NB4 (cell line): ENCODE results near the gene KSR2.

Source experiments
- DNase-seq: peaks from one replicate; pipeline ENCODE4 v3.0.0; 2010; ENCODE audit warnings: low read depth
- H3K4me3 ChIP-seq: one replicate; pipeline ENCODE4 v1.5.1; 2011; ENCODE audit warnings: mild to moderate bottlenecking, low read depth, low read length, moderate library complexity
- MYC ChIP-seq: IDR thresholded peaks from 2 replicates; pipeline ENCODE4 v1.6.1; 2011; ENCODE audit warnings: low read depth, low read length
- POLR2A ChIP-seq: IDR thresholded peaks from 2 replicates; pipeline ENCODE4 v1.6.1; 2011; ENCODE audit warnings: mild to moderate bottlenecking; ENCODE audit not compliant: insufficient read length; ENCODE audit errors: extremely low read depth
- TF ChIP-seq, protein P1 (sequence below): IDR thresholded peaks from 2 replicates; pipeline ENCODE4 v1.6.1; 2011; ENCODE audit warnings: low read depth, low read length
- TF ChIP-seq, protein P2 (sequence below): IDR thresholded peaks from one replicate; pipeline ENCODE4 v1.5.1; 2012; ENCODE audit warnings: low read depth, low read length

Gene KSR2

DNA sequence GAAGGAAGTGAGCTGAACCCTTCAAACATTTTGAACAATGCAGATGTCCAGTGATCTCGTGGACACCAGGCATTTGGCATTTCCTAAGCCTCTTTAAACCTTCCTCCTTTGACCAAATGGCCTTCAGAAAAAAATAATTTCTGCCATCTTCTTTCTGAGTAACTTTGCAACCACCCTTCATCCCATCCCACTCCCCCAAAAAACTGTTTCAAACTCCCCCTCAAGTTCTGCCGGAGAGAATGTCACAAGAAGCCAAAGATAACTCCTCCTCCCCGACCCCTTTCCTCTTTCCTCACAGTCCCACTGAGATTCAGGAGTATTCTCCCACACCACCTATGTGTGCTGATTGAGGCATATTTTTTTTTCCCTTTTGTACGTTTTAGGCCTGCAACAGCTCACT is 1.7 kb downstream of the KSR2 start:
- TF ChIP-seq, protein P1, sequence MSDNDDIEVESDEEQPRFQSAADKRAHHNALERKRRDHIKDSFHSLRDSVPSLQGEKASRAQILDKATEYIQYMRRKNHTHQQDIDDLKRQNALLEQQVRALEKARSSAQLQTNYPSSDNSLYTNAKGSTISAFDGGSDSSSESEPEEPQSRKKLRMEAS = no peak
- no peak for TF ChIP-seq MYC
- TF ChIP-seq, protein P2, sequence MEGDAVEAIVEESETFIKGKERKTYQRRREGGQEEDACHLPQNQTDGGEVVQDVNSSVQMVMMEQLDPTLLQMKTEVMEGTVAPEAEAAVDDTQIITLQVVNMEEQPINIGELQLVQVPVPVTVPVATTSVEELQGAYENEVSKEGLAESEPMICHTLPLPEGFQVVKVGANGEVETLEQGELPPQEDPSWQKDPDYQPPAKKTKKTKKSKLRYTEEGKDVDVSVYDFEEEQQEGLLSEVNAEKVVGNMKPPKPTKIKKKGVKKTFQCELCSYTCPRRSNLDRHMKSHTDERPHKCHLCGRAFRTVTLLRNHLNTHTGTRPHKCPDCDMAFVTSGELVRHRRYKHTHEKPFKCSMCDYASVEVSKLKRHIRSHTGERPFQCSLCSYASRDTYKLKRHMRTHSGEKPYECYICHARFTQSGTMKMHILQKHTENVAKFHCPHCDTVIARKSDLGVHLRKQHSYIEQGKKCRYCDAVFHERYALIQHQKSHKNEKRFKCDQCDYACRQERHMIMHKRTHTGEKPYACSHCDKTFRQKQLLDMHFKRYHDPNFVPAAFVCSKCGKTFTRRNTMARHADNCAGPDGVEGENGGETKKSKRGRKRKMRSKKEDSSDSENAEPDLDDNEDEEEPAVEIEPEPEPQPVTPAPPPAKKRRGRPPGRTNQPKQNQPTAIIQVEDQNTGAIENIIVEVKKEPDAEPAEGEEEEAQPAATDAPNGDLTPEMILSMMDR = no peak
- no peak for TF ChIP-seq POLR2A
- DNase-seq = no peak
- H3K4me3 ChIP-seq = no peak overlapping the region

DNA sequence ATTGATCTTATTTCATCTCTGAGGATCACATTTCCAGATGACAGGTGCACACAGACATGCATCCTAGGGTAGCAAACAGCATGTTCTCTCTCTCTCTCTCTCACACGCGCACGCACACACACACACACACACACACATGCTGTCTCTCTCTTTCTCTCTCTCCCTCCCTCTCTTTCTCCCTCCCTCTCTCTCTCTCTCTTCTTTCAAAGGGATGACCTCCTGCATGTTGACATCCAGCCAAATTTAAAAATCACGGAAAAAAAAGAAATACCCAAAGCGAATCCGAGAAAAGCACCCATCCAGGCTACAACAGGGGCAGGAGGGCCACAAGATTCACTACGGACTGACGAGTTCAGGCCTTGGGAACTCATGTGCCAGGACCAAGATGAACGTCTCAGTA is 2.3 kb downstream of the KSR2 start:
- no peak overlapping the region for H3K4me3 ChIP-seq
- TF ChIP-seq, protein P2 = no peak
- TF ChIP-seq MYC = no peak
- no peak for TF ChIP-seq POLR2A
- TF ChIP-seq, protein P1 = no peak
- DNase-seq = no peak

DNA sequence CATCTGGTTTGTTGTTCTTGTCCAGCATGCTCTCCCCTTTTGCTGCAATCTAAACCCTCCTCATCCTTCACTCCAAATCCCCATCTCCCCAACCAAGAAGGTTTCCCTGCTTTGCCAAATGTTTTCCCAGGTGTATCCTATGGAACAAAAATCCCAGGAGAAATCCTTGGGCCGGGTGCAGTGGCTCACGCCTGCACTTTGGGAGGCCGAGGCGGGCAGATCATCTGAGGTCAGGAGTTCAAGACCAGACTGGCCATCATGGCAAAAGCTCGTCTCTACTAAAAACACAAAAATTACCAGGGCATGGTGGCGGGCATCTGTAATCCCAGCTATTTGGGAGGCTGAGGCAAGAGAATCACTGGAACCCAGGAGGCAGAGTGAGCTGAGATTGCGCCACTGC is 5.0 kb downstream of the KSR2 start:
- DNase-seq = no peak
- no peak for TF ChIP-seq POLR2A
- no peak overlapping the region for H3K4me3 ChIP-seq

DNA sequence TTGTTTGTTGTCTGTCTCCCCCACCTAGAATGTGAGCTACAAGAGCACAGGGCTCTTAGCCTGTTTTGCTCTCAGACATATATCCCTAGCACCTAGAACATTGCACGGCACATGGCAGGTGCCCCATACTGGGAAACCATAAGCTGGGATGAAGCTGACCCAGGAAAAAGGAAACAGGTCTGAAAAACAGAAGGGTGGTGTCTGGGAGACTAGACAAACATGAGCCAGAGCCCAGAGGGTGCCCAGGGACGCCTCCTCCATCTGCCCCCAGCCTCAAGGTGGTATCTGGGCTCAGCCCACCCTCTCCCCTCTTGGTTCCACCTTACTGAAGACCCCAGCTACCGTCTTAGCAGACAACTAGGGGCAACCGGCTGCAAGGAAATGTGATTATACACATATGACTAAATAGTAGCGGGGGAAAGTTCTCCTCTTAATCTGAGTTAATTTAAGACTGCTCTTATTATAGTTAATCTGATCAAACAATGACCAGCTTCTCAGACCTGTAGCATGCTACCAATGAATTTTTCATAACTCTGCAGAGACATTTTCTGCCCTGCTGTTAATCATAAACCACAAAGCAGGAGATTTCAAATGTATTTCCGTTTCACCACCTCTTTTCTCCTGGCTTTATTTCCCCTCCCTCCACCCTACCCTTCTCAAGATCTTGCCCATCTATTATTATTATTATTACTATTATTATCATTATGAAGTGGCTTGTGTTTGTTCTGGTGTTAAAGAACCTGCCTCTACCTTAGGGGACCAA is 31.9 kb downstream of the KSR2 start:
- DNase-seq = no peak
- H3K4me3 ChIP-seq = no peak overlapping the region
- TF ChIP-seq POLR2A (no peak), MYC (no peak)
- TF ChIP-seq, protein P1 = no peak
- TF ChIP-seq, protein P2 = no peak

DNA sequence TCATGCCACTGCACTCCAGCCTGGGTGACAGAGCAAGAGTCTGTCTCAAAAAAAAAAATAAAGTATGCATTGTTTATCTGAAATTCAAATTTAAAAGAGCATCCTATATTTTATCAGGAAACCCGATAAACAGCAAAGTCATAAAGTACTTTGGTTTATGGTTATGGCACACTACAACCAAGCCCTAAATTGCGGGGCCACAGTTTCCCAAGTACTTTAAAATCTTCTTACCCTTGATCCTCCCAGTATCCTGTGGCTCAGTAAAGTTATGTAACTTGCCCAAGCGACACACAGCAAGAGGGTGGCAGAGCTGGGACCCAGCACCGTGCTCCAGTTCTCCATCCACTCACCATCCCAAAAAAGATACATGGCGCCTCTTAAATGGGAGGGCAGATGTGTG is 35.2 kb downstream of the KSR2 start:
- DNase-seq = no peak
- TF ChIP-seq, protein P2 = no peak
- no peak for TF ChIP-seq MYC
- no peak for TF ChIP-seq POLR2A
- TF ChIP-seq, protein P1 = no peak
- no peak overlapping the region for H3K4me3 ChIP-seq

DNA sequence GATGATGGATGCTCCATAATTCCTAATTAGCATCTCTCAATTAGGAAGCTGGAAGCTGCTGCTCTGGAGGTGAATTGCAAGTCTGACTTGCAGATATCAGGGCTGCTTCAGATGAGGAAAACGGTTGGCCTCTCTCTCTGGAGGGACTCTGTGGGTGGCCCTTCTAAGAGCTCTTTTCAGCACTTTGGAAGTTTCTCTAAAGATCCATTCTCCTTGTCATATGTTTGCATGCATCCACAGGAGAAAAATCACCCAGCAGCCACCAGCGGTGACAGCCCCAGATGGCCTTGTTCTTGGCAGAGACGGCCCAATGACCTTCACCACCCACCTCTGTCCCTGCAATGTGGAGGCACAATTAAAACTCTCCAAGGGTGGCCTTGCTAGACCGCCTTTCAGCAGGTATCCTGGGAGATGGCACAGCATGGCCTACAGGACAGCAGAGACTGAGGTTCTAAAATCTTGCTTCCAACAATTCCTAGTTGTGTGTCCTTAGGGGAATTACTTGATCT is 42.3 kb downstream of the KSR2 start:
- TF ChIP-seq POLR2A (no peak), MYC (no peak)
- TF ChIP-seq, protein P1 = no peak
- TF ChIP-seq, protein P2 = no peak
- H3K4me3 ChIP-seq = no peak overlapping the region
- DNase-seq = no peak
